Left lung (tissue), 10 donors: ENCODE measurements around the gene DCC. TPM values are rescaled to one million over a fixed set of nuclear protein-coding genes. Genes with fewer than 3 reads are reported as not detected.
A peak's percentile ranks its signal among the peaks of the same experiment; 100 is the strongest.

Experiments
- ATAC-seq: fragments of 200-7000 bp; cut with Tn5 transposase; one replicate; pipeline ENCODE4 v1.9.1; 2020; ENCODE audit warnings: moderate library complexity
- DNase-seq, 4 donors: peaks; one replicate each; pipeline ENCODE4 v3.0.0-alpha.2; 2013 to 2020
- H3K27ac ChIP-seq, 2 donors: fragments of 200-600 bp; sonication (generic) in 1 of 2; one replicate each; pipeline versions ENCODE4 v1.5.0 to v1.8.0; 2020 to 2021
- H3K27me3 ChIP-seq, 2 donors: fragments of 200-600 bp; sonication (generic) in 1 of 2; one replicate each; pipeline versions ENCODE4 v1.5.0 to v1.8.0; 2020 to 2021
- H3K36me3 ChIP-seq, 2 donors: fragments of 200-600 bp; sonication (generic) in 1 of 2; one replicate each; pipeline versions ENCODE4 v1.5.0 to v1.8.0; 2020 to 2021
- H3K4me1 ChIP-seq, 2 donors: fragments of 200-600 bp; one replicate each; pipeline ENCODE4 v1.8.0; 2021
- H3K4me3 ChIP-seq, 2 donors: fragments of 200-600 bp; sonication (generic) in 1 of 2; one replicate each; pipeline versions ENCODE4 v1.5.0 to v1.8.0; 2020 to 2021; ENCODE audit warnings: mild to moderate bottlenecking in 1 of 2
- H3K9me3 ChIP-seq, 2 donors: fragments of 200-600 bp; sonication (generic) in 1 of 2; one replicate each; pipeline versions ENCODE4 v1.5.0 to v1.8.0; 2020 to 2021
- CTCF ChIP-seq, 2 donors: fragments of 200-600 bp; sonication (generic) in 1 of 2; IDR thresholded peaks; one replicate each; pipeline versions ENCODE4 v1.5.0 to v1.8.0; 2021; ENCODE audit warnings: antibody characterized with exemption in 2 of 2
- intact Hi-C, 2 donors: fragments of 100-400 bp; cut with DNase I; formaldehyde crosslinking; loops; one replicate each; pipeline versions ENCODE4 v1.11.2 to v1.14.2; 2022
- polyA plus RNA-seq, 6 donors: library from polyadenylated mRNA; unstranded; fragments of 120-200 nt; gene quantifications; one replicate each; pipeline ENCODE4 v1.2.1, GENCODE V29; 2013; ENCODE audit not compliant: insufficient read length in 6 of 6
- total RNA-seq, 2 donors: library from RNA; stranded (reverse); fragmentation: NEBNext Ultra II Directional; extraction: Animal tissue kit (Norgen Biotek cat#: 25700); gene quantifications; one replicate each; pipeline ENCODE4 v1.2.1, GENCODE V29; 2021
- donor health status: DM: no; HTN: yes; CAD: no.
- donor health status: DM: no; HTN: no; CAD: no.

Gene DCC
- total and polyA plus RNA-seq, 8 donors, result 0.61 to 3.5 (median 2.1) TPM

- no peaks in the 10 kb centered on the region for H3K27me3 ChIP-seq
These were observed 382.9 kb downstream of the DCC start for GRCh38 chr18:52722904-52723303.

GRCh38 chr18:52723550-52723970, 383.6 kb downstream of the DCC start:
- Histone ChIP-seq H3K4me3 (no peak overlapping the region), H3K27me3 (no peaks in the 10 kb centered on the region), H3K36me3 (no peaks in the 10 kb centered on the region), H3K4me1 (no peaks in the 10 kb centered on the region), H3K27ac (no peak overlapping the region), H3K9me3 (no peaks in the 10 kb centered on the region)
- no peak for TF ChIP-seq CTCF (IDR thresholded peaks at IDR 0.05)
- peak; percentile 76 for ATAC-seq
- intact Hi-C loops, result no loop called here
- DNase-seq, result no peak

More at GRCh38 chr18:52722904-52723303, 382.9 kb downstream of the DCC start:
- no peak for TF ChIP-seq CTCF (IDR thresholded peaks at IDR 0.05)
- no peaks in the 10 kb centered on the region for H3K36me3 ChIP-seq
- H3K4me3 ChIP-seq, result no peak overlapping the region
- no peaks in the 10 kb centered on the region for H3K9me3 ChIP-seq
- no peak overlapping the region for H3K27ac ChIP-seq
- ATAC-seq (no peak), DNase-seq (no peak)
- intact Hi-C loops, result no loop called here
- no peaks in the 10 kb centered on the region for H3K4me1 ChIP-seq

GRCh38 chr18:52730972-52731619, 391.1 kb downstream of the DCC start:
- ATAC-seq (no peak), DNase-seq (no peak)
- Histone ChIP-seq H3K4me1 (no peaks in the 10 kb centered on the region), H3K27me3 (no peaks in the 10 kb centered on the region), H3K27ac (no peak overlapping the region), H3K9me3 (no peaks in the 10 kb centered on the region), H3K36me3 (no peaks in the 10 kb centered on the region), H3K4me3 (no peak overlapping the region)
- no peak for TF ChIP-seq CTCF (IDR thresholded peaks at IDR 0.05)
- intact Hi-C loops, result no loop called here

- no peak for DNase-seq
- intact Hi-C loops, result no loop called here
- Histone ChIP-seq H3K36me3 (no peaks in the 10 kb centered on the region), H3K4me1 (no peaks in the 10 kb centered on the region), H3K9me3 (no peaks in the 10 kb centered on the region), H3K27ac (no peak overlapping the region), H3K4me3 (no peak overlapping the region), H3K27me3 (no peaks in the 10 kb centered on the region)
- no peak for TF ChIP-seq CTCF (IDR thresholded peaks at IDR 0.05)
- ATAC-seq, result no peak
These were observed 398.9 kb downstream of the DCC start for GRCh38 chr18:52738946-52739345.

- no peaks in the 10 kb centered on the region for H3K9me3 ChIP-seq
- H3K4me1 ChIP-seq, result no peaks in the 10 kb centered on the region
- no peak overlapping the region for H3K4me3 ChIP-seq
- H3K27ac ChIP-seq, result no peak overlapping the region
- H3K36me3 ChIP-seq, result no peaks in the 10 kb centered on the region
- ATAC-seq (no peak), DNase-seq (peak in 2 of 4 donors; percentile 36 to 52)
- H3K27me3 ChIP-seq, result no peaks in the 10 kb centered on the region
- intact Hi-C loops, result no loop called here
- no peak for TF ChIP-seq CTCF (IDR thresholded peaks at IDR 0.05)
These were observed 407.0 kb downstream of the DCC start for GRCh38 chr18:52746986-52747385.
